ENCODE results near the gene HIC2. TPM values are rescaled to one million over a fixed set of nuclear protein-coding genes. Genes with fewer than 3 reads are reported as not detected.
A peak's percentile ranks its signal among the peaks of the same experiment; 100 is the strongest.
"Not testable (repeated sequence)": the region's sequence is repeated elsewhere in the genome, so short reads cannot be mapped to it uniquely, and the experiment has no call there.

The HIC2 gene
- total and polyA plus RNA-seq, 9 donors: 1.3 to 8.6 (median 5.4) TPM

DNA sequence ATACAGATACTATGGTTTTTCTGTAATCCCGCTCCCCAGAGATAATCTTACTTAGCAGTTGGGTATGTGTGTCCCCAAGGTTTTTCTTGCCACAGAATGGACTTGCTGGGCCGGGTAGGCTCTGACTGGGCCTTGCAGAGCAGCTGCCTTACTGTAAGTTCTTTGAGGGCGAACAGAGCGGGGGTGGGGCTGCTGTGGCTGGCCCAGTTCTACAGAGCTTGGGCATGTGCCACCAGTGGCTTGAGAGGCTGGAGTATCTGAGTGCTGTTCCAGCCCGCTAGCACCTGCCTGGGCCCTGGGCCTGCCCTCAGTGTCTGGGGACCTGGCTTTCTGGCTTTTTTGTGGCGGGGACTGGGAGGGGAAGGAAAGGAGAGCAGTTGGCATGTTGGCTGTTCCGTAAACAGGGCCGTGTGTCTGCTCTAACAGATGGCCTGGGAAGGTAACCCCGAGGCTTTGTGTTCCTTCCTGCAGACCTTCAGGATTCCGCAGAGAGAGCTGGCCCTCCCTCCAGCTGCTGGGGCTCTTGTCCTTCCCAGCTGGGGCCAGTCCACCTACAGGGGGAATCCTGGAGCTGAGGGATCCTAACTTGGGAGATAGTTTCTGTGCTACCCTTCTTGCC, 23.0 kb downstream of the HIC2 start:
- intact Hi-C loops (cut with DNase I); H3K4me1 ChIP-seq (ENCODE audit: insufficient read depth); H3K4me3 ChIP-seq; DNase-seq; H3K27me3 ChIP-seq; H3K9me3 ChIP-seq; H3K27ac ChIP-seq; H3K36me3 ChIP-seq: not testable (repeated sequence)
- WGBS, 3 donors: no CpG with 5 or more reads among the region's 10 CpGs

DNA sequence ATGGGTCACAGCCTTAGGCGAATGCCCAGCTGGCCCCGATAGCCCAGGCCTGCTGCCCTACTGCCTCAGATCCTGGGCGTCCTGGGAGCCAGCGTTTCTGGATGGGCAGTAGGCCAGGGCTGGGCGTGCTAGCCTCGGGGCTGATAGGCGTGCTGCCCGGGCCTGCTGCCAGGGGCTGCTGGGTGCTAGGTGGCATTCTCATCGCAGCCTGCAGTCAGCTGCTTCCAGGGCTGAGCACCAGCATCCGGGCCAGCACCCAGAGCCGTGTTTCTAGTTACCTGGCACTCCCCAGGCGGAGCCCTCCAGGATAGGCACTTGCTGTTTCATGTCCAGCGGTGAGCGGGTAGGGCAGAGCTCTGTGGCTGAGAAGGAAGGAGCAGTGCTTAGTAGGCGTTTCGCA, 23.5 kb downstream of the HIC2 start:
- whole genome bisulfite sequencing, 3 donors: no CpG with 5 or more reads among the region's 16 CpGs
- H3K4me3 ChIP-seq; intact Hi-C loops (cut with DNase I): not testable (repeated sequence)

DNA sequence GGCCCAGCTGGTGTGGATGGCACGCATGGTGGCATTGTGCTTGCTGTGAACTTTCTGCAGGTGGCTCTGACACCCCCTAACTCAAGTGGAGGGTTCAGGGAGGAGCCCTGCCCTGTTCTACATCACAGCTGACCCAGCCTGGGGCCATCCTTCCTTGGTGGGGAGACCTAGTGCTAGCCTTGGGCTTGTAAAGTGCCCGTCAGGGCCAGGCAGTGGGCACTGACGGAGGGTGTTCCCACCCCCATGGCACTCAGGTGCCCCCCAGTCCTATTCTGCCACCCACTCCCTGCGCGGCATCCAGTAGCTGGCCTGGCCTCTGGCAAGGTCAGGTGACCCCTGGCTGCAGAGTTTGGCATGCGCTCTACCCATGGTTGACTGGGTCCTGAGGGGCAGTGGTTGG, 24.0 kb downstream of the HIC2 start:
- peak in 2 of 5 donors; percentile 12 to 26 for DNase-seq
- 99 to 100% (median 100%) methylated on average over 2 to 3 of the region's 6 CpGs for WGBS, 3 donors
- H3K4me3 ChIP-seq; H3K36me3 ChIP-seq; H3K9me3 ChIP-seq; intact Hi-C loops (cut with DNase I); H3K4me1 ChIP-seq (ENCODE audit: insufficient read depth); H3K27ac ChIP-seq; H3K27me3 ChIP-seq: not testable (repeated sequence)

More for the DNA sequence above, 23.5 kb downstream of the HIC2 start:
- not testable (repeated sequence) for H3K4me1 ChIP-seq (ENCODE audit: insufficient read depth); H3K27me3 ChIP-seq; DNase-seq; H3K36me3 ChIP-seq; H3K9me3 ChIP-seq; H3K27ac ChIP-seq

DNA sequence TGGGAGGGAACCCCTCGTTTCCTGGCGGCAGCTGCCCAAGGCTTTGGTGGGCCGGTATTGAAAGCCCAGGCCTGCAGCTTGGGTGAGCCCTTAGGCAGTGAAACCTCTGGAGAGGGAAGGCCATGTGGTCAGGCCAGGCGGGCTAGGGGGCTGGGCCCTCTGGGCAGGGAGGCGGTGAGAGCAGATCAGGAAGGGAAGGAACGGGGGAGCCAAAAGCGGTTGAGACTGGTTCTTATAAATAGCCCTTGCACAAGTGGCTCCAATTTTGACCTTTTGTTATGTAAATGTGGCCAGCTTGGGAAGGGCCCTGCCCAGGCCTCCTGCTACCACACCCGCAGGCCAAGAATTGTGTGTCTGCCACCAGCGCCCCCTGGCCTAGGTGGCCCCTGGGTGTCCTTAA, 25.0 kb downstream of the HIC2 start:
- intact Hi-C loops (cut with DNase I); H3K9me3 ChIP-seq; H3K27ac ChIP-seq; H3K4me1 ChIP-seq (ENCODE audit: insufficient read depth); DNase-seq; H3K4me3 ChIP-seq; H3K27me3 ChIP-seq; H3K36me3 ChIP-seq: not testable (repeated sequence)
- no CpG with 5 or more reads among the region's 9 CpGs for WGBS, 3 donors

DNA sequence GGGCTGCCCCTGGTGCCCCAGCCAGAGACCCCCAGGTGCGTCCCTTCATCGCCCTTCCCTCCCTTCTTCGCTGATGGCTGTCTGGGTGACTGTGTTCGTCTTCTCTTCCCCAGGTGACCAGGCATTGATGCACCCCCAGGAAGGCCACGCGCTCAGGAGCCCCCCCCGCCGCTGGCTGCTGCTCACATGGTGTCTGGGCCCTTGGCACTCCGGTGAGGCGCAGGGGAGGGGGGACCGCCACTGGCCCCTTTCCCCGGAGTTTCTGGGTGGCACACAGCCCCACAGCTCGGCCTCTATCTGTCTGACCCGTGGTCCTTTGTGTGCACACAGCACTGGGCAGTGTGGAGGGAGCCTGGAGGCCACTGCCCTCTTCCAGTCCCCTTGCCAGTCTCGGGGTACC, 25.5 kb downstream of the HIC2 start:
- intact Hi-C loops (cut with DNase I); H3K27me3 ChIP-seq; H3K4me3 ChIP-seq; H3K4me1 ChIP-seq (ENCODE audit: insufficient read depth); H3K36me3 ChIP-seq; H3K9me3 ChIP-seq; H3K27ac ChIP-seq: not testable (repeated sequence)
- 77 to 88% methylated on average over 1 to 3 of the region's 15 CpGs; no CpG with 5 or more reads in 1 of the 3 donors for WGBS, 3 donors
- DNase-seq: peak in 2 of 5 donors; percentile 14 to 36

DNA sequence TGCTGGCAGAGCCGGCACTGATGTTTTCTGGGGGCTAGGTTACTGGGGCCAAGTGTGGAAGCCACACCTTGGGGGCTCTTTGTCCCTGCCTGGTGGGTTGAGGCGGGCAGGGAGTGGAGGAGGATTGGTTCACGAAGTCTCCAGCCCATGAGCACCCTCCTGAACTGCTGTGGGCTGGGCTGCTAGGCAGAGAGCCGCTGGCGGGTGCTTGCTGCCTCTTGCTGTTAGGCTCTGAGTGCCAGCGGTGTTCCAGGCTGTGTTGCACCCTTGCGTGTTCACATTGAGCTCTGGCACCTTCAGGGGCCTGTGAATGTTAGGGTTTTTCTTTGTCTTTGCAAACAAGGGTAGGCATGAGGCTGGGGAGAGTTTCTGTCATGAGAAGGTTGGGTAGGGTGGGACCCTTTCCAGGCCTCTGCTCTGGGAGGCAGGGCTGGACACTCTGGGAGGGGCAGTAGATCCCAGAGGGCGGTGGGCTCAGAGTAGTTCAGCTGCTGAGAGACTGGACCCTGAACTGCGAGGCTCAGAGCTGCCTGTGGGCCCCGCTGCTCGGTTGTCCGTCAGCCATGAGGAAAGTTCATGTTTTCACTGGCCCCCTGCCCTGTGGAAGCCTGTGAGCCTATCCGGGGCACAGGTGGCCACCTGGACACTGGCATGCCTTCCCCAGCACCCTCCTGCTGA, 26.0 kb downstream of the HIC2 start:
- no peaks in the 10 kb centered on the region for H3K36me3 ChIP-seq
- intact Hi-C loops (cut with DNase I): no loop called here
- H3K27me3 ChIP-seq: no peaks in the 10 kb centered on the region
- H3K9me3 ChIP-seq: no peaks in the 10 kb centered on the region
- peak in 2 of 5 donors; percentile 14 to 29 for DNase-seq
- no peak overlapping the region for H3K27ac ChIP-seq
- TF ChIP-seq EP300 (IDR thresholded peaks at IDR 0.05): no peak
- TF ChIP-seq, protein P1, sequence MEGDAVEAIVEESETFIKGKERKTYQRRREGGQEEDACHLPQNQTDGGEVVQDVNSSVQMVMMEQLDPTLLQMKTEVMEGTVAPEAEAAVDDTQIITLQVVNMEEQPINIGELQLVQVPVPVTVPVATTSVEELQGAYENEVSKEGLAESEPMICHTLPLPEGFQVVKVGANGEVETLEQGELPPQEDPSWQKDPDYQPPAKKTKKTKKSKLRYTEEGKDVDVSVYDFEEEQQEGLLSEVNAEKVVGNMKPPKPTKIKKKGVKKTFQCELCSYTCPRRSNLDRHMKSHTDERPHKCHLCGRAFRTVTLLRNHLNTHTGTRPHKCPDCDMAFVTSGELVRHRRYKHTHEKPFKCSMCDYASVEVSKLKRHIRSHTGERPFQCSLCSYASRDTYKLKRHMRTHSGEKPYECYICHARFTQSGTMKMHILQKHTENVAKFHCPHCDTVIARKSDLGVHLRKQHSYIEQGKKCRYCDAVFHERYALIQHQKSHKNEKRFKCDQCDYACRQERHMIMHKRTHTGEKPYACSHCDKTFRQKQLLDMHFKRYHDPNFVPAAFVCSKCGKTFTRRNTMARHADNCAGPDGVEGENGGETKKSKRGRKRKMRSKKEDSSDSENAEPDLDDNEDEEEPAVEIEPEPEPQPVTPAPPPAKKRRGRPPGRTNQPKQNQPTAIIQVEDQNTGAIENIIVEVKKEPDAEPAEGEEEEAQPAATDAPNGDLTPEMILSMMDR (IDR thresholded peaks at IDR 0.05): no peak
- TF ChIP-seq POLR2A (IDR thresholded peaks at IDR 0.05): no peak
- no peak overlapping the region for H3K4me3 ChIP-seq
- 88% methylated on average over 12 to 13 of the region's 13 CpGs for WGBS, 3 donors
- H3K4me1 ChIP-seq (ENCODE audit: insufficient read depth): no peaks in the 10 kb centered on the region

DNA sequence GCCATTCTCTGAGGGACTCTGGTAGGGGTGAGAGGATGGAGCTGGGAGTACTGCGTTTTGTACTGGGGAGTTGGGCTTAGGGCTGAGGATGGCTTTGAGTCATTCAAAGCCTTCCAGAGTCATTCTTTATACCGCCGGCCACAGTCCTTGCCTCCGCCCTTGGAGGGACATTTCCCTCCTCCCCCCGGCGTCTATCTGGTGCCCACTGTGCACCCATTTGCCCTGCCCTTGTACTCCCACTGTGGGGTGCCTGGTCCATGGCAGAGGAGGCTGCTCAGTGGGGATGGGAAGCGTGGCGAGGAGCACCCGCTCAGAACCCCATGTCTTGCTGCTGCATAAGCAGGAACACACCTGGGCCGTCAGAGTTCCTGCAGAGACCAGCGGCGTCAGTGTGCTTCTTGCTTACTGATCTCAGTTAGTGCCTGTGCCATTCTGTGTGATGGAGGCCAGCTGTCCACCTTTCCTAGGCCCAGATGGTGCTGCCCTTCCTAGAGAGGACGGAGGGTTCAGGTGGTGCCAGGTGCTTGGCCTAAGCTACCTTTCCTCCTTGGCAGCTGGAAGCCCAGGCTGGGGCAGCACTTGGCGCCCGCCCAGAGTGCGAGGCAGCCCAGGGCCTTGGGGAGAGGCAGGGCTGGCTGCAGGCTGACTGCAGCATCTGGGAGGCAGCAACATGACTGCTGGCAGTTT, 26.7 kb downstream of the HIC2 start:
- Histone ChIP-seq H3K27ac (no peak overlapping the region), H3K4me3 (no peak overlapping the region), H3K9me3 (no peaks in the 10 kb centered on the region), H3K4me1 (ENCODE audit: insufficient read depth) (no peaks in the 10 kb centered on the region), H3K27me3 (no peaks in the 10 kb centered on the region), H3K36me3 (no peaks in the 10 kb centered on the region)
- intact Hi-C loops (cut with DNase I): no loop called here
- WGBS, 3 donors: 82 to 87% (median 84%) methylated on average over 16 of the region's 16 CpGs
- peak in 2 of 5 donors; percentile 11 to 33 for DNase-seq
- TF ChIP-seq EP300 (IDR thresholded peaks at IDR 0.05): no peak
- TF ChIP-seq, protein P1 (IDR thresholded peaks at IDR 0.05): no peak
- no peak for TF ChIP-seq POLR2A (IDR thresholded peaks at IDR 0.05)
